NCI-H2107 (cell line): ENCODE results near the gene KCNA1.

ENCODE experiments used
- DNase-seq: peaks from one replicate; lab custom pipeline; 2025; lab: John Stamatoyannopoulos, UW

The KCNA1 gene

GRCh38 chr12:4911316-4911994 is 1.8 kb downstream of the KCNA1 start:
- DNase-seq: no peak

GRCh38 chr12:4914720-4915119 is 5.0 kb downstream of the KCNA1 start:
- DNase-seq: no peak

- DNase-seq: no peak
These were observed 6.0 kb downstream of the KCNA1 start for GRCh38 chr12:4915752-4916151.

DNA sequence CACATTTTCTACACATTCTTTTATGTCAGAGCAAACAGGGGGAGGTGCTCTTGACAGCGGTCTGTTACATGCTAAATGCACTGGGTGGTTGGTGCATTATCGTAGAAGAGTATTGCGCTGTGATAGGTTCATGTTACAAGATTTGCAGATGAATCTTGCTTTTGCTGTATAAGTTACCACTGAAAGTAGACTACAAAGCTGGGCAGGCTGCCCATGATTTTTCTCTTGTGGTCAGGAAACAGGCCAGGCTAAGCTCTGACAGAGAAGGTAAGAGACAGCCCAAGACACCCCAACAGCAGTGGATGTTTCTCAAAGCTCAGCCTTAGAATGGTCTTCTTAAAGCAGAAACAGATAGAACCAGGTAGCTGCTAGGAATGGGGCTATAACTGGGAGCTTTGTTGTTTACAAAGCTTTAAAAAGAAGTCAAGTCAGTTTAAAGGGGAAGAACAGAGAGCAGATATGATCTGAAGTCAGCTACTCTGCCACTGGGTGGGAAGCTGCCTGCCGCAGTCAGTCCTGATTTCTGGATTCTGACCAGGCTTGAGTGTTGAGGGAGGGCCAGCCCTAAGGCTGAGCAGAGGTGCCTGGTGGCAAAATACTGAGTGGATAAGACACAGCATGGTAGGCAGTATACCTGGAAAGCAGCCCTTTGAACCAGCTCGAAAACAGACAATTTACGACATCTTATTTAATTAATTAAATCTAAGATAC is 9.4 kb downstream of the KCNA1 start:
- DNase-seq: peak; percentile 58

DNA sequence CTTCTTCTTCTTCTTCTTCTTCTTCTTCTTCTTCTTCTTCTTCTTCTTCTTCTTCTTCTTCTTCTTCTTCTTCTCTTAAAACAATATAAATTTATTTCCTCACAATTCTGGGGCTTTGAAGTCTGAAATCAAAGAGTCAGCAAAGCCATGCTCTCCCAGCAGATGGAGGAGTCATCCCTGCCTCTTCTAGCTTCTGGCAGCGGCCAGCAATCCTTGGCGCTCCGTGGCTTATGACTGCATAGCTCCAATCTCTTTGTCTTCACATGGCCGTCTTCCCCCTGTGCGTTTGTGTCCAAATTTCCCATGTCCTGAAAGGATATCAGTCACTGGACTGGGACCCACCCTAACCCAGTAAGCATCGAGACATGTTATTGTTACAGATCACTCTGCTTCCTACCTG is 22.9 kb downstream of the KCNA1 start:
- DNase-seq: no peak

- DNase-seq: no peak
These were observed 23.7 kb downstream of the KCNA1 start for GRCh38 chr12:4933411-4933810.

DNA sequence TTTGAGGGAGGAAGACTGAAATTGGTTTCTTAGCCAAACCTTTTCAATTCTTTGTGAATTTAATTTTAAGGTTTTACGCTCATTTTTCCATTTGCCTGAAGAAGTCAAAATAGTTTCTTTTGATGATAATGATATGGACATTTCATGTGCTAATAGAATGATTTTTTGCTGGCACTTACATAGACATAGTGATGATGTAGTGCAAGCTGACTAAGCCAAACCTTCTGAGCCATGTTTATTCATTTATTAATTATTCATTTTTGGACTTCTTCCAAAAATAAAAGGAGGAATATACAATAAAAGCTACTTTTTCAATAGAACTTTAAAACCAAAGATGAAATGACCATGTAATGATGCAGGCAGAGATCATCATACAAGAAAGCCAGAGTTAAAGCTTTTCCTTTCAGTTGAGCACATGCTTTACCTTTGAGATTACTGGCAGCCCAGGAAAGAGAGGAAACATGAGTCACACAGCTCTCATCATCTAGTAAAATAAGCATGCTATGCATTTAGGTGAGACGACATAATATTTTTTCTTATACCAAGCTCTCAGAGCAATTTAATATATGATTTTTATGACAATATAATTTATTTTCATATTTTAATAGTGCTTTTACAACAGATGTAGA is 24.8 kb downstream of the KCNA1 start:
- DNase-seq: no peak

DNA sequence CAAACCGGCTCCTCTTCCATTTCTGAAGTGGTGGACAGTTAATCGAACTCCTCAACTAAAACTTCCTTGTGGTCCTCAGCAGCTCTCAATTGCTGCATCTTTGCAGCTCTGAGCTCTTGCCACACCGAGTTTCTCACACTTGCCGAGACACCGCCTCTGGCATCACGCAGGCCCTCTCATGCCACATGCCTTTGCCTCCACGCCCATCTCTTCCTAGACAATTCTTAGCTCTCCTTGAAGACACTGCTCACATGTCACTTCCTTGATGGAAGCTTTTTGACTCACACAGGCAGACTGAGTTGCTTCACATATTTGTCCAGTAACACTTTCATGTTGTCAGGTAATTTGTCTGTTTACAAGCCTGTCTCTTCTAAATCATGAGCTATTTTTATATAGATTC is 29.2 kb downstream of the KCNA1 start:
- DNase-seq: no peak

GRCh38 chr12:4939418-4940023 is 29.8 kb downstream of the KCNA1 start:
- peak; percentile 68 for DNase-seq

DNA sequence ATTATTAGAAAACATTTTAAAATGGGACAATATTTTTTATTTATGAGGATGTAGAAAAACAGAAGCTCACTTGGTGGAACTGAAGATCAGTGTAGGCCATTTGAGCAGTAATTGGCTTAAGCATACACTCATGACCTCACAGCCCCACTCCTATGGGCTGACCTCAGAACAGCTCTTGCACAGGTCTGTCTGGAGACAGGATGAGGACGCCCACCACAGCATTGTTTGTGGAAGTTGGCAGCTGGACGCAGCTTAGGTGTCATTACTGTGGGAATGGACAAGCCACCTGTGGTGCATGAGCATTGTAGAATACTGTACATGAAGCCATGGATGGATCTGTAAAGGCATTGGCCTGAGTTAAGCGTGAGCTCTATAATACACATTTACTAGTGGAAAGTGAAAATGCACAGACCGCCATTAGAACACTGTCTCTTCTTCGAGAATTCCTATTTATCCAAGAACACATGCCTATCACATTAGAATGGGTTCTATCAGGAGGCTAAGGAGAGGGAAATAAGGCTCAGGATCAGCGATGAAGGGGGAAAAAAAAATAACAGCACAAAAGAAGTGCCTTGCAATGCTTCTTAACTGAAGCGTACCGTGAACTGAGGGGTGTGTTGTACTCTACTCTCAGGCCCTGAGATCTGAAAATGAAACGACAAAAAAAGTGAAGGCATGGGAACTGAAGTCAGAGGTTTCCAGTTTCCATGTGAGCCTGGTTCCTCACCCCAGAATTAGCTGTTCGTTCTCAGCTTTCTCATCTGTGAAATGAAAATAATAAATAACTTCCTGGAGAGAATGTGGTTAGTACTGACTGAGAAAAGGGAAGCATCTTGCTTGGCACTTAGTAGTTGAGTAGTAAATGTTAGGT is 33.6 kb downstream of the KCNA1 start:
- no peak for DNase-seq

GRCh38 chr12:4943938-4944284 is 34.2 kb downstream of the KCNA1 start:
- no peak for DNase-seq

- no peak for DNase-seq
These were observed 37.5 kb downstream of the KCNA1 start for GRCh38 chr12:4947253-4947652.

- DNase-seq: no peak
These were observed 41.4 kb downstream of the KCNA1 start for GRCh38 chr12:4951083-4951482.

DNA sequence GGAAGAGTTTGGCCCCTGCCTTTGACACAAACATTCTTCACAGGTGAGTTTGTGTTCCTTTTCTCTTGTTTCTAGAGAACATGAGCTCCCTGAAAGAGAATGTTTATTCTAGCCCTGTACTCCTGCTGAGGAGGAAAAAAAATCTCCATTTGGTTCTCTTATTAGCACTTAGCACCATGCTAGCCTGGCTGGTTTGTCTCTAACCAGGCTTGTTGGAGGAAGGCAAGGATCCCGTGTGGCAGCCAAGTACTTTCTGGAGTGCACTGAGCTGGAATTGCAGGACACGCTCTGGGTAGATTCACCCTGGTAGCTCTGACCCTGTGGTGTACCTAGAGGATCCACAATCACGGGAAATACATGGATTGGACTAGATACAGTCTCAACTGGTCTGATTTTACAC is 41.9 kb downstream of the KCNA1 start:
- DNase-seq: no peak

DNA sequence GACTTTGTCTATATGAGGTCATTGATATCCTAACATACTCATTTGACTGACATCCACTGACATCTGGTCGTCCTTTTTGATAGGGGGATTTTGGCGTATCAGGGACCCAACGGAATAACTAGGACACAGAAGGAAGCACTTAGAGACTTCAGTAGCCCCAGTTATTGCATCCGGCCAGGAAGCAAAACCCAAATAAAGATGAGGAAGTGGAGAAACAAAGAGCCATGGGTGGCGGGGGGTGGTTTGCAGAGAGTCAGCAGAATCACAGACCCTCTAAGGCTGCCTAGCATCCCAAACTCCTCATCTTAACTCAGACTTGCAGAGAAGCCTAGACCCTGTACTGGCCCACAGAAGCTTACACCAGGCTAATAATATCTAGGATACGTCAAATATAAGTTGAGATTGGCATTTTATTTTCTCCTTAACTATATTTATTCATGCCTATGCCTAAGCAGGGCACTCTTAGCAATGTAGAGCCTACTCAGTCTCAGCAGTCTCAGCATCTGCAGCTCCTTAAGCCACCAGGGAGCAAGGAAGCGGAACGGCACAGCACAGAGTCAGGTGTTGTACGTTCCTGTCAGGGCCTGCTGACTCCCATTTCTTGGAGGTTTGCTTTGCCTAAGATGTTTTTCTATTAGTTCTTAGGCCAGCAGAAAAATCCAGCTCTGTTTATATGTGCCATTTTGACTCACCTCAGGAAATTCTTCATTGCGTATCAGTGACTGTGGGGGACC is 45.1 kb downstream of the KCNA1 start:
- no peak for DNase-seq

GRCh38 chr12:4956054-4956453 is 46.3 kb downstream of the KCNA1 start:
- DNase-seq: no peak

GRCh38 chr12:4956968-4957367 is 47.3 kb downstream of the KCNA1 start:
- DNase-seq: no peak

- DNase-seq: no peak
These were observed 48.1 kb downstream of the KCNA1 start for GRCh38 chr12:4957761-4958160.

DNA sequence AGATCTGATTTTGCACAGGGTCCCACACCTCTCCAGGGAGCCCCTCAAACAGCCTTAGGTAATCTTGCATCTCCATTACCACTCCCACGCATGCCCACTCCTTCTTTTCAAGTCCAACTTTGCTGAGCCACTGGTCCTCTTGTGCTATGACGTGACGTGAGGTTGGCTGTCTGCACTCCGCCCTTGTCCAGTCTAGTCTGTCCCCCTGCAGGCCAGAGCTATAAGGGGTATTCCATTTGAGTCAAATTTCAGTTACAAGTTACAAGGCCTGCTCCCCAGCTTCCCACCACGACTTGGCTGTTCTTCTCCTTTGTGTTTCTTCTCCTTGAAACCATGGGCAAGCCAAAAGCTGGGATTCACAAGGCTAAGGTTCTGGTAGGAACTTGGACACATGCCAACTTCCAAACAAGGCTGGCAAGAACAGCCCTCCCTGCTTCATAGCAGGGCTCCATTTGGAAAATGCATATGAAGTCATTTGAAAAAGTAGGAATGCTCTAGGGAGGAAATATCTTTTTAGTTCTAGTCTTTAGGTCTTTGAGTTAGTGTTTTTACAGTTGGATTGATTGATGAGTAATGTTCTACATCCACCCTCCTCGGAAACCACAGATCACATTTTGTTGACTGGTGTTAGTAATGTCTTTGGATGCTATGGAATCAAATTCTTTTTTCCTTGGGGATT is 49.1 kb downstream of the KCNA1 start:
- DNase-seq: no peak

GRCh38 chr12:4959381-4959780 is 49.7 kb downstream of the KCNA1 start:
- no peak for DNase-seq

- DNase-seq: peak; percentile 37
These were observed 50.3 kb downstream of the KCNA1 start for GRCh38 chr12:4960030-4960429.
